Stimulated activated CD8-positive, alpha-beta memory T cell treated with anti-CD3 and anti-CD28 coated beads, Interleukin-15, amount 100 ng/mL, for 48 hours (primary cell): Measurements from ENCODE around the gene ZKSCAN8.
A peak's percentile ranks its signal among the peaks of the same experiment; 100 is the strongest.

ENCODE experiments used
- DNase-seq, 2 donors: peaks; one replicate each; pipeline ENCODE4 v3.0.0-alpha.2; 2020; ENCODE audit warnings: low read depth in 2 of 2

ZKSCAN8 gene

GRCh38 chr6:28206527-28206926, 64.8 kb downstream of the ZKSCAN8 start:
- DNase-seq, result no peak

- DNase-seq, result no peak
Observed at GRCh38 chr6:28206928-28207509, 65.3 kb downstream of the ZKSCAN8 start.

- DNase-seq, result peak in 1 of 2 donors; percentile 12
Observed at GRCh38 chr6:28207510-28208110, 65.9 kb downstream of the ZKSCAN8 start.

DNA sequence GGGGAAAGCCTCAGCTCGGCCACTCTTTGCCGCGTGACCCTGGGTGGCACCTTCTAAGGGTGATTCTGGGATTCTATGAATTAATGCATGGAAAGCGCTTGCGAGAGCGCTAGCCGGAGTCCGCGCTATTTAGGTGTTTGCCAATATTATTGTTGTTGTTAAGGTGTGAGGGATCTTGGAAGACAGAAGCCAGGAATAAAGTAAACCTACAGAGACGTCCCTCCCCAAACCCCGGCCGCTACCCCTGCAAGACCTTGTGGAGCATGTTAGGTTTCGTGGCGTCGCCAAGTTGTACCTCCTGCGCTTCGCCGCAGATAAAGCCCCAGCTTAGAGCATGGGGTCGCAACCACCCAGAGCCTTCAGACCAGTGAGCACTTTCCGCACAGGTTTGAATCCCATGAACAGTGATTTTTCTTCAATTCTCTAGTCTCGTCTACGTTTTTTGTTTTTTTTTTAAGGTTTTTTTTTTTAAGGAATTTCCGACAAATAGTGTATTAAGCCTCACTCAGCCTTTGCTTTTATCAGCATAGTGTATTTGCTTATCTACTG, 66.5 kb downstream of the ZKSCAN8 start:
- no peak for DNase-seq
